GM18505 (cell line): ENCODE results near the gene SCUBE1.

ENCODE experiments used
- ATAC-seq: cut with Tn5 transposase; IDR thresholded peaks from one replicate; pipeline ENCODE4 v1.9.1; 2021; ENCODE audit not compliant: unreplicated experiment
- POLR2A ChIP-seq: IDR thresholded peaks from 4 replicates; pipeline ENCODE4 v1.6.1; 2011; ENCODE audit warnings: borderline replicate concordance; ENCODE audit not compliant: insufficient read depth, insufficient read length; ENCODE audit errors: extremely low read depth

SCUBE1 gene

DNA sequence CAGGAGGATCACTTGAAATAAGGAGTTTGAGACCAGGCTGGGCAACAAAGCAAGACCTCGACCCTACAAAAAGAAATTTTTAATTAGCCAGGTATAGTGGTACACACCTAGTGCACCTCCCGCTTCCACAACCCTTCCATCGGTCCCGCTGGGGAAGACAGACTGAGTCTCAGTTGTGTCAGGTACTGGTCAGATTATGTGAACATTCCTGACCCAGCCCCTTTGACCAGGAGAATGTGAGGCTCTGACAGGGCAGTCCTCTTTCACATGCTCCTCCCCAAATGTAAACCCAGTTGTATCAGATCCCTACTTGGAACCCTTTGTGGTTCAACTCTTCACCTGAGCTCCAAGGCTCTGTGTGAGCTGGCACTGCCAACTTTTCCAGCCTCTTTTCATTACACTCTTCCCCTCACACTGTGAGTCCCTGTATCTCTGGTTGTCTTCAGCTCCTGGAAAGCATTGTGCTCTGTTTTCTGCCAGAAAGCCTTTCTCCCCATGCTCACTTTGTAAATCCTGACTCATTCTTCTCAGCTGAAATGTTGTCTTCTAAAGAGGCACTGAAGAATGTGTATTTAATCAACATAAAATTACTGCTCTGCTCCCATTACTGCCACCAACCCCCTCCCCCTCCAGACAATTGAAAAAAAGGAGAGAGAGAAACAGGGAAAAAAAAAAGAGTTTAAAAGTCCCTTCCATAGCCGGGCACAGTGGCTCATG, 154.2 kb downstream of the SCUBE1 start:
- no peak for TF ChIP-seq POLR2A
- ATAC-seq: no peak

GRCh38 chr22:43187171-43188099, 155.7 kb downstream of the SCUBE1 start:
- TF ChIP-seq POLR2A: peak; percentile 99
- ATAC-seq: peak; percentile 79

DNA sequence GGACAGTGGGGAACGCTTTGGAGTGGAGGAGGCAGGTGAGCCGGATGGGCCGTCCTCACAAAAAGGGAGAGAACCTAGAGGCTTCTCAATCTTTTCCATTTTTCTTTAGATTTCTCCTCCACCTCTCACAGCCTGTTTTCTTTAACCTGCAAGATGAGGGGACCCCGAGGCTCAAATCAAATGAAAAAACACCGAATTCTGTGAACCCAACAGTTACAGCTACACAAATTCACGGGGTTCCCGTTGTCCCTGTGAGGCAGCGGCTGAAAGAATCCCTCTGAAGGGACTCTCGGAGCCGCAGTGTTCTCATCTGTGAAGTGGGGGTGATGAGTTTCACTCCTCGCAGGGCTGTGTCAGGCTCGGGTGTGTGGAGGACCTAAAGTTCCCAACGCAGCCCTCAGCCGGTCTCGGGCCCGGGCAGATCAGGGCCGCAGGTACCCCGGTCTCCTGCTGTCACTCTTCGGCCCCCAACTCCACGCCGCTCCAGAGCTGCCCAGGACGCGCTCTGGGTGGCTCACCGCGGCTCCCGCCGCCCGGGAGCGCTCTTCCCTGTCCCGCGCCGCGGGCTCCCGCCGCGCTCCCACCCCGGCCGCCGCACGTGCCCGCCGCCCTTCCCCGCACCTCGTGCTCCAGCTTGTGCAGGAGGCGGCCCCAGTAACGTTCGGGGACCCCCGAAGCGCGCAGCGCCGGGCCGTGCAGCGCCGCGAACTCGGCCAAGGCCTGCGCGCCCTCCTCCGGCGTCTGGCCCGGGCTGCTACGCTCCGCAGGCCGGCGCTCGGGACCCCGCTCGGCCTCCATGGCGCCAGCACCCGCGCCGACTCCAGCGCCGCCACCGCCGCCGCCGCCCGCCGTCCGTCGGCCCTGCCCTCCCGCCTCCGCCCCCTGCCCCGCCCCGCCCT, 156.7 kb downstream of the SCUBE1 start, which contains the start of gene TTLL12:
Gene TTLL12 (minus strand): TSS at position 863 of the 899 bp plus-strand sequence. CDS start 65 bp downstream, at position 798.
- peak; percentile 75 for TF ChIP-seq POLR2A
- ATAC-seq: peak; percentile 54

- no peak for TF ChIP-seq POLR2A
- no peak for ATAC-seq
Measured at GRCh38 chr22:43185860-43186261, 157.3 kb downstream of the SCUBE1 start.

DNA sequence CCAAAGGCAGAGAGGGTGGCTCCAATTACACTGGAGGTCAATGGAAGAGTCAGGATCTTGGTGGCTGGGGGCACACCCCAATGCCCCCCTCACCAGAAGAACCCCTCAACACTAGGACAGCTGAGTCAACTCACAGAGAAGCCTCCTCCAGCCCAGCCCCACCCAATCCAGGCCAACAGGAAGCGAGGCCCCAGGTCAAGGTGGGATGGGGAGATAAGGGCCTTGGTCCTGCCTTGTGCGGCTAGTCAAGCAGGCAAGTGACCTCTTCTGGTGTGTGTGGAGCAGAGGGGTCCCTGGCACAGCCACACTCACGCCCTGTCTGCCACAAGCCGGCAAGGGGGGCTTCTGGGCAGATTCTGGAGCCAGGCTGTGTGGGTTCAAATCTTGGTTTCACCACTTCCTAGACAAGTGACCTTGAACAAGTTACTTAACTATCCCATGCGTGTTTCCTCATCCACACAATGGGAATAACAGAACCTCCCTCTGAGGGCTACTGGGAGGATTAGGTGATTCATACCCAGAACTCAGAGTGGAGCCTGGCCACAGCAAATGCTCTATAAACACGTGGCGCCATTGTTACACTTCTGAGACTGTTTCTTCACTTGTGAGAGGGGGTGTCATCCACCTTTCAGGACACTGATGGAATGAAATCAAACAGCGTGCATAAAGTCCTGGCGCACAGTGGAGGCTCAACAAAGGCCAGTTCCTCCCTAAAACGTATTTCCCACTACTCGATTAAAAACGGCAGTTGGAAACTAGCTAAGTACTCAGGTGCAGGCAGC, 159.5 kb downstream of the SCUBE1 start:
- ATAC-seq: no peak

DNA sequence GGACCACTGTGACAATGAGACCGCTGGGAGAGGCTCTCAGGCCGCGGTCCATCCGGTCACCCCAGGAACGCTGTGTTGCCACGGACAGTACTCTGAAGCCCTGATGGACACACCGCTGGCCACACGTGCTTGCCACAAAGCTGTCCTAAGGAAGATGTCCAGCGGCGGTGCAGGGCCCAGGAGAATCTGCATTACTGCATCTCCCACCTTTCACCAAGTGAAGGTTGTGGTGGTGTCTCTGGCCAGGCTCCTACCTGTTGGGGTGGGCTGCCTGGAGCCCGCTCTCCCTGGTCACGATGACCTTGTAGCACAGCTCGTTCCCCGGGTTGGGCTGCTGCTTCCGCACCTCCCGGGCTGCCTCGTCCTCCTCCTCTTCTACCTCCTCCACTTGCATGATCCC, 160.4 kb downstream of the SCUBE1 start:
- ATAC-seq: no peak
- TF ChIP-seq POLR2A: no peak

More for the DNA sequence above, 159.5 kb downstream of the SCUBE1 start:
- no peak for TF ChIP-seq POLR2A

GRCh38 chr22:43182118-43182517, 161.1 kb downstream of the SCUBE1 start:
- no peak for TF ChIP-seq POLR2A
- ATAC-seq: no peak

GRCh38 chr22:43181321-43182076, 161.7 kb downstream of the SCUBE1 start:
- ATAC-seq: no peak
- no peak for TF ChIP-seq POLR2A

DNA sequence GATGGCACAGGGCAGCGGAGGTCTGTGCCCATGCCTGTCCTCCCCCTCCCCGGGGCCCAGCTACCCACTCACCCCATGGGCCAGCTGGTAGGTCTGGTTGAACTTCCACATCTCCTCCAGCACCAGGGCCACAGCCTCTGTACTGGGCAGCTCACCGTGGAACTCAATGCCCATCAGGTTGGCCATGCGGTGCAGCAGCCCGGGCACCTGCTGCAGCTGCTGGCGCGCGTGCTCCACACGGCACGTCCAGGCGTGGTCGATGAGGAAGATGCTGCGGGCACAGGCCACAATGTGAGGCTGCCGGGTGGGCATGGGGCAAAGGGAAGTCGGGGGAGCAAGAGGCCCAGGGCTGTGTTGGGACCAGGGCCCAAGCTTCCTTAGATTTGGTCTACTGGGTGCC, 162.5 kb downstream of the SCUBE1 start:
- no peak for TF ChIP-seq POLR2A
- no peak for ATAC-seq

GRCh38 chr22:43179911-43180195, 163.3 kb downstream of the SCUBE1 start:
- no peak for TF ChIP-seq POLR2A
- ATAC-seq: no peak

GRCh38 chr22:43179146-43179910, 163.8 kb downstream of the SCUBE1 start:
- no peak for ATAC-seq
- TF ChIP-seq POLR2A: no peak
